HepG2 (cell line): Measurements from ENCODE around the gene RBM12. TPM values are rescaled to one million over a fixed set of nuclear protein-coding genes. Genes with fewer than 3 reads are reported as not detected.
A peak's percentile ranks its signal among the peaks of the same experiment; 100 is the strongest.

Source experiments
- CCDC6 ChIP-seq: sonication (generic); formaldehyde crosslinking; IDR thresholded peaks from 2 replicates; pipeline ENCODE4 v1.8.1; 2022; ENCODE audit warnings: mild to moderate bottlenecking, missing genetic modification reagents, moderate library complexity
- CENPBD1 ChIP-seq: sonication (generic); formaldehyde crosslinking; IDR thresholded peaks from 2 replicates; pipeline ENCODE4 v1.8.0; 2022; ENCODE audit warnings: missing genetic modification reagents, low read depth, mild to moderate bottlenecking, borderline replicate concordance
- GATAD2A ChIP-seq: IDR thresholded peaks from 2 replicates; pipeline ENCODE4 v1.6.1; 2016
- HOXA7 ChIP-seq: sonication (generic); formaldehyde crosslinking; IDR thresholded peaks from 2 replicates; pipeline ENCODE4 v1.8.1; 2022; ENCODE audit warnings: mild to moderate bottlenecking, missing genetic modification reagents, moderate library complexity
- IKZF1 ChIP-seq: fragments of 450-650 bp; IDR thresholded peaks from 2 replicates; pipeline ENCODE4 v1.7.1; 2016
- IRF2 ChIP-seq: IDR thresholded peaks from 2 replicates; pipeline ENCODE4 v1.6.1; 2018; ENCODE audit warnings: missing genetic modification reagents, missing compliant biosample characterization
- ISL2 ChIP-seq: sonication (generic); formaldehyde crosslinking; IDR thresholded peaks from 2 replicates; pipeline ENCODE4 v1.5.0; 2020; ENCODE audit warnings: missing genetic modification reagents
- JARID2 ChIP-seq: sonication (generic); formaldehyde crosslinking; IDR thresholded peaks from 2 replicates; pipeline ENCODE4 v1.8.1; 2023; ENCODE audit warnings: missing genetic modification reagents, inconsistent platforms; ENCODE audit not compliant: insufficient replicate concordance
- KLF16 ChIP-seq, 2 experiments: sonication (generic) in 1 of 2; formaldehyde crosslinking in 1 of 2; IDR thresholded peaks; 2 replicates each; pipeline versions ENCODE4 v1.6.1 to v1.8.0; 2016 to 2023; ENCODE audit warnings: missing genetic modification reagents in 2 of 2, missing compliant biosample characterization in 1 of 2
- KMT2A ChIP-seq: sonication (generic); formaldehyde crosslinking; IDR thresholded peaks from 2 replicates; pipeline ENCODE4 v1.4.0; 2020; ENCODE audit warnings: missing genetic modification reagents
- MED1 ChIP-seq: sonication (generic); formaldehyde crosslinking; IDR thresholded peaks from 2 replicates; pipeline ENCODE4 v1.4.0; 2020; ENCODE audit warnings: missing genetic modification reagents
- PATZ1 ChIP-seq: sonication (generic); formaldehyde crosslinking; IDR thresholded peaks from 2 replicates; pipeline ENCODE4 v1.4.0; 2020; ENCODE audit warnings: missing genetic modification reagents
- RXRB ChIP-seq: IDR thresholded peaks from 2 replicates; pipeline ENCODE4 v1.6.1; 2016; ENCODE audit warnings: borderline replicate concordance, missing genetic modification reagents, missing compliant biosample characterization
- SPEN ChIP-seq: sonication (generic); formaldehyde crosslinking; IDR thresholded peaks from 2 replicates; pipeline ENCODE4 v1.5.1; 2020; ENCODE audit warnings: low read depth, mild to moderate bottlenecking, missing genetic modification reagents
- SRSF9 ChIP-seq: fragments of 200-400 bp; formaldehyde crosslinking; IDR thresholded peaks from 2 replicates; pipeline ENCODE4 v1.6.1; 2018; ENCODE audit warnings: borderline replicate concordance, mild to moderate bottlenecking, low read depth, low read length; ENCODE audit not compliant: insufficient read depth, poor library complexity, severe bottlenecking
- TBX2 ChIP-seq: sonication (generic); formaldehyde crosslinking; IDR thresholded peaks from 2 replicates; pipeline ENCODE4 v1.5.0; 2020; ENCODE audit warnings: missing genetic modification reagents, mild to moderate bottlenecking, borderline replicate concordance
- YEATS4 ChIP-seq: sonication (generic); formaldehyde crosslinking; IDR thresholded peaks from 2 replicates; pipeline ENCODE4 v1.4.0; 2020; ENCODE audit warnings: missing genetic modification reagents, borderline replicate concordance
- ZBTB25 ChIP-seq: IDR thresholded peaks from 2 replicates; pipeline ENCODE4 v1.6.1; 2018; ENCODE audit warnings: missing genetic modification reagents
- ZBTB8A ChIP-seq: sonication (generic); formaldehyde crosslinking; IDR thresholded peaks from 2 replicates; pipeline ENCODE4 v1.4.0; 2020; ENCODE audit warnings: mild to moderate bottlenecking, low read depth, missing genetic modification reagents, borderline replicate concordance
- ZEB1 ChIP-seq: IDR thresholded peaks from 2 replicates; pipeline ENCODE4 v1.6.1; 2012; ENCODE audit warnings: mild to moderate bottlenecking, low read depth, inconsistent platforms; ENCODE audit not compliant: insufficient replicate concordance
- ZNF276 ChIP-seq: sonication (generic); formaldehyde crosslinking; IDR thresholded peaks from 2 replicates; pipeline ENCODE4 v1.4.0; 2020; ENCODE audit warnings: mild to moderate bottlenecking, low read depth, missing genetic modification reagents
- ZNF577 ChIP-seq: sonication (generic); formaldehyde crosslinking; IDR thresholded peaks from 2 replicates; pipeline ENCODE4 v1.4.0; 2020; ENCODE audit warnings: mild to moderate bottlenecking, low read depth, missing genetic modification reagents, borderline replicate concordance
- ZNF704 ChIP-seq: sonication (generic); formaldehyde crosslinking; IDR thresholded peaks from 2 replicates; pipeline ENCODE4 v1.8.1; 2023; ENCODE audit warnings: mild to moderate bottlenecking, inconsistent platforms, moderate library complexity, missing genetic modification reagents, borderline replicate concordance
- ZSCAN22 ChIP-seq: sonication (generic); formaldehyde crosslinking; IDR thresholded peaks from 2 replicates; pipeline ENCODE4 v1.4.0; 2020; ENCODE audit warnings: mild to moderate bottlenecking, missing genetic modification reagents
- polyA plus RNA-seq, 8 experiments: library from polyadenylated mRNA; depleted of rRNA in 3 of 8; stranded (reverse) in 7 of 8; unstranded in 1 of 8; fragments of >200 nt; fragmentation: Illumina TruSeq in 4 of 8; extraction: Trizol in 4 of 8; gene quantifications; 2 replicates each; pipeline versions ENCODE4 v1.2.1 to v1.2.3, GENCODE V29; 2011 to 2016; ENCODE audit warnings: low read depth in 4 of 8, missing spikeins in 1 of 8, mixed read lengths in 1 of 8; ENCODE audit not compliant: insufficient read depth in 1 of 8
- total RNA-seq, 5 experiments: library from RNA; depleted of rRNA; stranded (reverse); fragments of >200 nt; fragmentation: Illumina TruSeq; extraction: Trizol; gene quantifications; 2 replicates each; pipeline ENCODE4 v1.2.3, GENCODE V29; 2016; ENCODE audit warnings: low read depth in 1 of 5

Gene RBM12
- total and polyA plus RNA-seq, 2 of the 13 experiments (the other 11 are each of a cell fraction or from before 2014, with no cell fraction given) = 97.9 to 104 TPM

- TF ChIP-seq ZNF704 (CRISPR knock-in tag) = peak; percentile 98; the same call in 1 of the 2 replicates
- no peak for TF ChIP-seq SRSF9
- TF ChIP-seq PATZ1 (CRISPR knock-in tag) = peak; percentile 83
- peak; percentile 86 to 99; a peak in 3 of 4 replicates for TF ChIP-seq KLF16 (CRISPR knock-in tag; IDR thresholded peaks at IDR 0.05)
- peak; percentile 97 for TF ChIP-seq JARID2 (CRISPR knock-in tag)
- TF ChIP-seq TBX2 (CRISPR knock-in tag) = peak; percentile 95
- peak; percentile 99 for TF ChIP-seq YEATS4
- peak; percentile 73 for TF ChIP-seq RXRB (CRISPR knock-in tag)
- TF ChIP-seq IRF2 (CRISPR knock-in tag) = peak; percentile 98
- peak; percentile 97 for TF ChIP-seq SPEN (CRISPR knock-in tag)
- TF ChIP-seq IKZF1 = no peak
- peak; percentile 93 for TF ChIP-seq KMT2A (CRISPR knock-in tag)
- TF ChIP-seq ZSCAN22 = peak; percentile 88
- peak; percentile 98 for TF ChIP-seq CCDC6 (CRISPR knock-in tag)
- no peak; the same call in none of the 2 replicates for TF ChIP-seq ZBTB25 (CRISPR knock-in tag)
- TF ChIP-seq ISL2 (CRISPR knock-in tag) = peak; percentile 91
- TF ChIP-seq GATAD2A (CRISPR knock-in tag) = peak; percentile 83
- TF ChIP-seq ZNF276 (CRISPR knock-in tag) = peak; percentile 93
- peak; percentile 89 for TF ChIP-seq ZNF577 (CRISPR knock-in tag)
- peak; percentile 55 for TF ChIP-seq ZEB1
- TF ChIP-seq CENPBD1 (CRISPR knock-in tag) = no peak
- TF ChIP-seq ZBTB8A (CRISPR knock-in tag) = peak; percentile 96
- peak; percentile 89 for TF ChIP-seq MED1 (CRISPR knock-in tag)
- no peak for TF ChIP-seq HOXA7 (CRISPR knock-in tag)
These were observed at the start of gene RBM12, which contains the start of gene CPNE1 (continued) for GRCh38 chr20:35664466-35665206.
